Stimulated activated CD8-positive, alpha-beta memory T cell treated with anti-CD3 and anti-CD28 coated beads, Interleukin-4, amount 100 ng/mL, for 1 hour (primary cell): ENCODE measurements around the gene CLIC5.
A peak's percentile ranks its signal among the peaks of the same experiment; 100 is the strongest.

ENCODE experiments used
- DNase-seq, 2 donors: peaks; one replicate each; pipeline ENCODE4 v3.0.0-alpha.2; 2020; ENCODE audit warnings: low read depth in 2 of 2, low spot score in 1 of 2

Gene CLIC5

DNA sequence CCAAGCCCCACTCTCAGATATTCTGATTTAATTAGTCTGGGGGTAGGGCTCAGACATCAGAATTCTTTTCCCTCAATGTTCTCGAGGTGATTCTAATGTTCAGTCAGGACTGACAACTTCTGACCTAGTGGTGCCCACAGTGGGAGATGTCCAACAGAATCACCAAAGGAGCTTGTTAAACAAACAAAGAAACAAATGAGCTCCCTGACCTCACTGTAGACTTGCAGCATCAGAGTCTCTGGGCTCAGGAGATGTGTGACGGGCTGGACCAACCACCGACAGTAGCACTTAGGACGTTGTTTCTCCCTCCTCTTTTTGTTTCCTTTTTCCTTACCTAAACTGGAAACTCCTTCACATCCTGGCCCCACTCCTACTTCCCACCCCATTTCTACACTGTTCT is 49.3 kb downstream of the CLIC5 start:
- DNase-seq = no peak

DNA sequence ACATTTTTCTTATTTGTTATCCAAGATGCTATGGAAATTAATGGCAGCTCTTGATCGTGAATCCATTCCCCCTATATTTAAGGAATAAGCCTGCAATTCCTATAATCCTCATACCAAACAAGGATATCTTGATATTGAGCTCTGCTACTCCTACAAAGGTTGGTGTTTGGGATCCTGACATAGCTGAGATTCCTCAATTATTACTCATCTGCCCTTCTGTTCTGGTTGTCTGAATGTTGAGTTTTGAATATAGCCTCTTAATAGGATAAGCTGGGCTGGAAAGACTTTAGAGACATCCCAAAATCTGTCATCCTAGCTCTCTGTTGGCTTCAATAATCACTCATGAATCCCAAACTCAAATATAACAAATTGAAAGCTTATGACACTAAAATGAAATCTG is 49.9 kb downstream of the CLIC5 start:
- DNase-seq = no peak

DNA sequence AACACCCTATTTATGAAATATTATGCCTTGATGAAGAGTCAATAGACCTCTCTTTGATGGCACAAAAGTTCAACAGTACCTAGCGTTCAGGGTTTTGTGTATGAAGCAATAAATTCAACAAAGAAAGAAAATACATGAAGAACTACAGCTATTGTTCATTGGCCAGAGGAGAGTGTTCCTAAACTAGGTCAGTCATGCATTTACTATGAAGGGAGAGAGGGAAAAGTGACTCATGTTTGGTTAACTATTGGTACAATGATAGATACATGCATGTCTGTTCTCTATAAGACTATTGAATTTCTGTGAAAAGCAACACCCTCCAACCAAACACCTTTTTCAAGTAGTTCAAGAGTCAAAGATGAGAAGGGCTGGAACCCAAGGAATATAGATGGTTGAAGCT is 50.7 kb downstream of the CLIC5 start:
- DNase-seq = no peak

DNA sequence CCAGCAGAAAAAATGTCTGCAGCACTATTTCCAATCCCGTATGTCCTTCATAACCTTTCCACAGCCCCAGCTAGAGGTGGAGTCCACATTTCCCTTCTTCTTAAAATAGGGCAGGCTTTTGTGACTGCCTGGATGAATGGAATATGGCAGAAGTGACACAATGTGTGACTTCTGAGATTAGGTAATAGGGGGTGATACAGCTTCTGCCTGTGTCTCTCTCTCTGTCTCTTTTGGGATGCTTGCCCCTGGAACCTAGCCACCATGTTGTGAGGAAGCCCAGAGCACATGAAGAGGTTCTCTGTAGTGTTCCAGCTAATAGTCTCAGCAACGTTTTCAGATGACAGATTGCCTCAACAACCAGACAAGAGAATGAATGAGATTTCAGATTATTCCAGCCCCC is 51.4 kb downstream of the CLIC5 start:
- DNase-seq = no peak

DNA sequence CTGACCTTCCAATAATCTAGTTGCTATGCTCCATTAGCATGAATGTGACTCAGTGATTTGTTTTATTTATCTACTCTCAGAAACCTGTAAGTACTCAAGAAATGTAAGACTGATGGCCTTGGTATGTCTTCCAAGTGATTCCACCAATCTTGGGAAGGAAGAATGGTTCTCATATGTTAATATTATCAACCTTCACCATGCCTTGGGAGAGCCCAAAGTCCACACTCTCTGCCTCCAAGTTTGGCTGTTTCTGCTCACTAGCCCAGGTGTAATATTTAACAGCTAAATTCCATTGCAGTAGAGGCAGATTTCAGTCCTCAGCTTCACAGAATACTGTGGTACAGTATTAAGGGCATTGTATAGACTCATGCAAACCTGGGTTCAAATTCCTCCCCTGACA is 51.8 kb downstream of the CLIC5 start:
- DNase-seq = no peak

DNA sequence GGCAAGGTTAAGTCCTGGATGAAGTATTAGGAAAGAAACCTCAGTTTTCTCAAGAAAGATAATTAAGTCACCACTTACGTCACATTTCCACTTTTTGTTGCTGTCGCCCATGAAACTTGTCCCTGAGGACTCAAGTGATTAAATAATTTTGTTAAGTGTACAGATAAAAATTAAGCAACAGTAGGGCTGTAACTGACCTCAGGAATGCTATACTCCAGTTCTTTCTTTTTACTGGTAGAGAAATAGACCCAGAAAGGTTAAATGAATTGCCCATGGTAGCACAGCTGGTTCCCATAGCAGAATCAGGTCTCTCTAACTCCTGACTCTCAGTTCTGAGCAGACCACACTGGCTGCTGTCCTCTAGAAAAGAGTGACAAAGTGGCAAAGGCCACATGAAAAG is 54.5 kb downstream of the CLIC5 start:
- no peak for DNase-seq

DNA sequence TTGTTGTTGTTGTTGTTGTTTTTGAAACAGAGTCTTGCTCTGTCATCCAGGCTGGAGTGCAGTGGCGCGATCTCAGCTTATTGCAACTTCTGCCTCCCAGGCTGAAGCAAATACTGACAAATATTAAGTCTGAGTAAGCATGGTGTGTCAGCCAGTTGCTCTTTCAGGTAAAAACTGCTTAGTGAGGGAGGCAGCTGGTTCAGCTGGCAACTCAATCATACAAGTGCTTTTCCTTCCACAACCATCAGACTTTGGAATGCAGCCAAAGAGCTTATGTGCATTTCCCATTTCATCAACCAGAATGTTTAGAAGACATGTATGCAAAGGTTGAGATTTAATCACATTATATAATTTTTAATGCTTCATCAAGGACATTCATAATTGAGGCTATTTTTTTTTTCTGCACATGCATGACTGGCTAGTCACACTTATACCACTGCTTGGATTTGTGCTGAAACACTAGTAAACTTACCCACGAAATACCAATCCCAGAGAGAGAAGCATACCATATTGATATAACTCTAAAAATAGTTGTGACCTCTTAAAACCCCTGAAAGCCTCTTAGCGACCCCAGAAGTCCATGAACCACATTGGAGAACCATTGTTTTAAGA is 56.0 kb downstream of the CLIC5 start:
- no peak for DNase-seq

DNA sequence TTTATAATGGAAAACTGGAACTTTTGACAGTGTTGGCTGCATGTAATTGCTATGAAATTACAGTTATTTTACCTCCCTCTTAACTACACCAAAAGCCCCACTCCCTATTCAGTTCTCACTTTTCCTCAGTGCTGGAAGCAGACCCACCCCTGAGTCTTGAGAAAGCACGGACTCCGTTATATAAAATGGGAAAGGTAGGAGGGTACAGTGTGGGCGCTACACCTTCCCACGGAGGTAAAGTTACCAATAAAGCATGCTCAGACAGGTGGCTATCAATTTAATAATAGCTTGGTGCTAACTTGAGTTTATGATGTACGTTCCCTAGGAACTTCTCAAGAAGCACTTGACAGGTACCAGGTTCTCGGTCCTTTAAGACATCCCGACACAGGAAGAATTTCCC is 59.0 kb downstream of the CLIC5 start:
- DNase-seq = no peak

DNA sequence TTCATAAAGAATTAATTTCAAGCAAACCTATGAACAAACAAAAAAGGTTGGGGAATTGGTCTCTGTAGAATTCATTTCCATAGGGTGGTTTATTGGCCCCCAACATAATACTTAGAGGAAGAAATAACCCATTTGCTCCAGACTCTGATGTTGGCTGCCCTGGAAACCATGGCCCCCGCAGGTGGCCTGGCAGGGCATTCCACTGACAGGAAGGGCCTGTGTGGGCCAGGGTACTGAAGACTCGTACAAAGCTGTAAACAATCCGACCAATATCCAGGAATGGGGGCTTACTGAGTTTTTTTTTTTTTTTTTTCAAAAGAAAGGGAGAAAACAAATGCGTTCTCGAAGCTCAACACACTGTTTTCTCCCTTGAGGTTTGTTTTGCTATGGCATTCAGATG is 59.5 kb downstream of the CLIC5 start:
- DNase-seq = no peak

DNA sequence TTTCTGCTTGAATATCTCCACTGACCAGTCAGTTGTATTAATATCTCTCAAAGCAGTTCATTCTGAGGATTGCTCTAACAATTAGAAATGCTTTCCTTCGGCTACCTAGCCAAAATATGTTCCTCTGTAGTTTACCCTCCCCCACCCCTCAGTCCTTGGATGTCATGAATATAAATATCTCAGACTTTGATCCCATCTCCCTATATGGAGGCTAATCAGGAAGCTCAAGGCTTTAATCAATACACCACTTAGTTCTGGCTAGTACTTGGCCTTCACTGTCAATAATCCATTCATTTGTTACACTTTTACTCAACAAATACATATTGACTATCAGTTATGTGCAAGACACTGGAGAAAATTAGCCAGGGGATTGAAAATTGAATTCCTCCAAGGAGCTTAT is 60.1 kb downstream of the CLIC5 start:
- no peak for DNase-seq

DNA sequence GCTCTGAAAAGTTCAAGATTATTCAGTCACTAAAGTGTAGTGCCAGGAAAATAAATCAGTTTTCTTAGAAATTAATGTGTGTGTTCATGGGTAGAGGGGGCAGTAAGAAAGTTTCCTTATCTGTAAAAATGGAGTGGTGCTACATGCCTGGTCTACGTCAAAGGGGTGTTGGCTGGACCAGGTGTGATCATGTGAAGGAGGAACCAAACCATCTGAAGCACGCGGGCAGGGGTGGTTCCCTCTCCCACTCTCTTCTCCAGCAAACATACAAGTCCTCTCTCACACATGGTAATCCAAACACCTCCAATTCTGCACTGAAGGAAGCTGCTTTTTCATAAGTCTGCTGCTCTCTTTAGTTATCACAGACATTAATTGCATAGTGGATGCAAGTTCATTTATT is 63.1 kb downstream of the CLIC5 start:
- DNase-seq = no peak

DNA sequence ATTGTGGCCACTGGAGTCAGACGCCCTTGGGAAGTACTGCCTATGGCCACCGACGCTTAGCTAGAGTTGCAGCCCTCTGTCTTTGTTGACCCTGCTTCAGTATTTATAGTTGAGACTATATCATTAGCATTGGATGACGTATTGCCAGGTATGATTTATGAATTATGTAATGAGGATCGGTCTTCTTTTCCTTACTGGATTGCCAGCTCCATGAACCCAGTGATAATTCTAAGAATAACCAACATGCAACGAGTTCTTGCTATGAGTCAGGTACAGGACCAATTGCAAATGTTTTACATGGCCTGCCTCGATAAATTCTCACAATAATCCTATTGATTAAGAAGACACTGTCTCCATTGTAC is 63.5 kb downstream of the CLIC5 start:
- DNase-seq = no peak

DNA sequence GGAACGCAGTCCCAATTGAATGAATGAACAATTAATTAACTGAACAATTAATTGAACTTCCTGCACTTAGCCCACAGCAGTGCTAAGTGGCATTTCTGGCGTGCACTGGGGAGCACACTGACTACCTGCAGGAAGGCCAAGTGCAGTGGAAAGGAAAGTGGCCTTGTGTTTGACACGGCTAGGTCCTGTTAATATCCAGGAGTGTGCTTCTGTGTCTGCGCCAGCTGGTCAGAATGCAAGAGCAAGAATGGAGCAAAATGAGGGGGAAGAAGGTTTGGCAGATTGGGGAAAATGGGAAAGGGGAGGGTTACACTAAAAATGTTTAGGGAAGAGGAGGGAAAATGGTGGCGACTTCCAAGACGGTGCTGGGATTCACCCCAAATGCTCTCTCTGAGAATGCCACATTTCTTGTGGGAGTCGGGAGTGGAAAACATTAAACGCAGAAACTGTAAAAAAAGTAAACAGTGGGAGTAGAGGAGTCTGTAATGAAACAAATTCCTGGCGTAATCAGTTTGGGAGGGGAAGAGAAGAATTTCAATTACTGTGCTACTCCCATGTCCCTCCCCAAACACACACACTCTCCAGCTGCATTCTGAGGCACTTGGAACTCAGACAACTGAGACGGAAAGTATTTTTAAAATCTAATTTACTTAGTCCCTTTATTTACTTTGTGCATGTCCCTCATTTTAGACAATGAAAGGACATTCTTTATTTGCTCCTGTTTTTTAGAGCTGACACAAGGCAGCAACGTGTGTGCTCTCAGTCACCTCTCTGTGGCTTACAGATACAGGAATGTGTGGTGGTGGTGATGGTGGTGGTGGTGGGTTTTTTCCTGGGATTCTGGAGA is 64.1 kb downstream of the CLIC5 start:
- DNase-seq = no peak

DNA sequence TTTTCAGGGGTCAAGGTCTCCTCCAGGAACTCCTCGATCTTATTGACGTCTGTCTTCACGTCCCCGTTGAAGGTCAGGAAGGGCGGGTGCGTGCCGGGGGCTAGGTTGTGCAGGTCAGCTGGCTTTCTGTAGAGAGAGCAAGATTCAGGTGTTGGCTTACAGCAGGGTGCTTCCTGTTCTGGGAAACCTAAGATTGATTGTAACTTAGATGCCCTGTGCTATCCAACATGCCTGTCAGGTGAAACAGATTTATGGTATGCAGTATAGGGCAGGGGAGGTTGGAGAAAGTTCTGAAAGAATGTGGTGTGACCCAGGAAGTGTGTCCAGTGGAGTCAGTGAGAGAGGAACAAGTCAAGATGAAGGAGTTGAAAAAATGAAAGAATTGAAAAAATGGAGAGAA is 66.4 kb downstream of the CLIC5 start:
- no peak for DNase-seq

DNA sequence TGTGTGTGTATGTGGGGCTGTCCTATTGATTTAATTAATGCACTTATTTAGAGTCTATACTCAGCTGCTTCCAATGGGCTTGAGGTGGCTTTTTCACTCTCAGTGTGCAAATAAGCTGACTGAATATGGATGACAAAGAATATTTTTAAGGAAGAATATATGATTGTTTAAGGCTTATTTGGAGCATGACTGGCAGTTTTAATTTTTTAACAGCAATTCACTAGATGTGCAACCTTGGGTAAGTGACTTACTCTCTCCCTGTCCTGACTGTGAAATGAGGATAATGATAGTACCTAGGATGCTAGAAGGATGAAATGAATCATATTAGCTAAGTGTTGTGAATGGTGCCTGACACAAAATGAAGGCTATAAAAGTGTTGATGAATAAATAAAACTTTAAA is 67.9 kb downstream of the CLIC5 start:
- DNase-seq = no peak

DNA sequence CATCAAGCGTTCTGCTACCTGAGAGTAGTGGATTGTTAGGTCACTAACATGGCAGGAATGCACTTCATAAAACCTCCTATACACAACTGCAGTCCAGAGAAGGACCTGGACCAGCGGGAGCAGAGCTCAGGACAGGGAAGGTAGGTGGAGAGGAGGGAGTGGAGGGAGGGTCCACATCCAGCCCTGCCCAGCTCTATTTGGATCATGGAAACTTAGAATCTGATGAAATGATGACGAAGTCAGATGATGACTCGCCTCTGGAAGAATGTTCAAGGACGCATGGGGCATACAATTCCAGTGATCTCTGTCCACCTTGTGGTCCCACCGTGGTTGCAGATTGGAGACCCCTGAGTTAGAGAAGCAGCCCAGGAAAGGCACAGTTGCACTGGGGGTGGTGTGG is 68.8 kb downstream of the CLIC5 start:
- no peak for DNase-seq

DNA sequence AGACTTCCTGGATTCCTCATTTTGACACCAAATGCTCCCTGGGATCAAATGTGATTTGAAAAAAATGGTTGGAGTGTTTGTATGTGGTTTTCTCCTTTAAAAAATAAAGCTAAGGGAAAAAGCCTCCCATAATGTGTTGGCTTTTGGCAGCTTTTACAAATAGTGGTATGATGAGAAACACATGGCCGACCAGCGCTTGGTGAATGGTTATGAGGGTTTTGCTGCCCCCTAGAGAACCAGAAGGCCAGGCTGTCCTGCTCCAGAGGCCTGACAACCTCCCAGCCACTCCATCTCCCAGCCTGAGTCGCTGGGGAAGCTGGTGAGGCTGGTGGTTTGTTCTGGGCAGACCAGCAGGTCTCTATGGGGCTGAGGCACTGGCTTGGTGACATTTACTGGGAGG is 69.3 kb downstream of the CLIC5 start:
- no peak for DNase-seq

DNA sequence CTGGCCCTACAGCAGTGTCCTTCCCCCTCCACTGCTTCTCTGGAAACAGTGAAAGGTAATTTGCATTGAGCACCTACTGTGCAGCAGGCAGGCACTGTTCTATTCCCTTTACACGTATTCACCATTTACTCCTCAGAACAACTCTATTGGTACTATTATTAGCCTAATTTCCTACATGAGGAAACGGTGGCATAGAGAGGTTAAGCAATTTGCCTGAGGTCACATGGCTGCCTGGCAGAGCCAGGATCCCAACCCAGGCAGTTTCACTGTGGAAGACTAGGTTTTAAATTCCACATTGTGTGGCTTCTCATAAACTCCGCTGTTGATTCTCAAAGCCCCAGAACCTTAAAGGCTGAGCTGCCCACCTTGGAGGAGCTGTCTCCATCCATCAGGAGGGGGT is 72.7 kb downstream of the CLIC5 start:
- DNase-seq = no peak

DNA sequence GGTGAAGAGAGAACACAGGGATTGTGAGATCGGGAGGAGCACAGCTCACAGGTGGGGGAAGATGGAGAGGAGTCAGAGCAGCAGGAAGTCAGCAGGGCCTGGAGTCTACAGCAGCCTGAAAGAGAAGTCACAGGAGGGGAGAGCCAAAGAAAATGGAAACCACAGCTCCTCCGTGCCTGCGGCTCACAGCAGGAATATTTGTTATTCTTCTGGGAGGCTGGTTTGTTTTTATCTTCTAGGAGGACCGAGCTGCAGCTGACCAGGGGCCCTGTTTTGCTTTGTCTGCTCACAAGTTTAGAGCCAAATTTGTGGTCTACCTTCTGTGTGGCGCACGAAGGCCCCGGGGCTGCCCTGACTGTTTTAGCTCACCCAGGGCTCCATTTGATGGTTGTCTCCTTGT is 81.8 kb downstream of the CLIC5 start:
- no peak for DNase-seq

DNA sequence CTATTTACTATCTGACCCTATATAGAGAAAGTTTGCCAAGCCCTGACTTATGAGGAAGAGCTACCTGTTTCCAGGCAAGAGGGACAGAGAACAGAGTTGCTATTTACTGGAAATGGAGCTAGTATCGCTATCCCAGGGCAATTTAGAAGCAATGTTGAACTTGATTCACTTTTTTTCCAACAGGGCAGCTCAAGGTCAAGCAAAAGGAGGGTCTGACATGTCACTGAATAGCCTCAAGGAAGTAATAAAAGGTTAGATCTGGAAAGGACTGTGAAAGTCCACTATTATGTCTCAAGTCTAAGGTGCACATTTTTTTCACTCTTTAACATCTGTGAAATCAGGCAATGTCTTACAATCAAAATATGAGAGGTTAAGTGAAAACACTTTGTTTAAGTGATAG is 84.4 kb downstream of the CLIC5 start:
- DNase-seq = no peak

DNA sequence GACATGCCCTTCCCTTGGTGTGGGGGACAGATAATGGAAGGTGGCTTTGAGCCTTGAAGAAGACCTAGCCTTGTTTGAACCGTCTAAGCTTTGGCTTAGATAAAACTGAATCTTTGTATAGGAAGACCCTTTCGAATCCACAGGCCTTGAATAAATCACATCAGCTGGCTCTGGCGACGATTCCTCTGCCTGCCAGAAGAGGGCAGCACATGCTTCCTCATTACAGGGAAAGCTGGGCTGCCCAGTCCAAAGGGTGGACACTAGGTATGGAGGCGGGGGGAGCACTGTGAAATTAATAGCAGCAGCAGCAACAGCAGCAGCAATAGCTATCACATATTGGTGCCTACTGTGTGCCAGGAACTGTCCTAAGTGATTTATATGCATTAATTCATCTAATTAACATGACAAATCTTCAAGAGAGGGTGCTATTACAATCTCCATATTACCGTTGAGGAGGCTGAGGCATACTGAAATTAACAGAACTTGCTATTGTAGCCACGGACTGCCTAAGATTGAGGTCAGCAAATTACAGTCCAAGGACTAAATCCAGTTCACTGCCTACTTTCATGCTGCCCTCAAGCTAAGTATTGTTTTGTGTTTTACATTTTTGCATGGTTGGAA is 85.1 kb downstream of the CLIC5 start:
- DNase-seq = peak; percentile 17 to 19

DNA sequence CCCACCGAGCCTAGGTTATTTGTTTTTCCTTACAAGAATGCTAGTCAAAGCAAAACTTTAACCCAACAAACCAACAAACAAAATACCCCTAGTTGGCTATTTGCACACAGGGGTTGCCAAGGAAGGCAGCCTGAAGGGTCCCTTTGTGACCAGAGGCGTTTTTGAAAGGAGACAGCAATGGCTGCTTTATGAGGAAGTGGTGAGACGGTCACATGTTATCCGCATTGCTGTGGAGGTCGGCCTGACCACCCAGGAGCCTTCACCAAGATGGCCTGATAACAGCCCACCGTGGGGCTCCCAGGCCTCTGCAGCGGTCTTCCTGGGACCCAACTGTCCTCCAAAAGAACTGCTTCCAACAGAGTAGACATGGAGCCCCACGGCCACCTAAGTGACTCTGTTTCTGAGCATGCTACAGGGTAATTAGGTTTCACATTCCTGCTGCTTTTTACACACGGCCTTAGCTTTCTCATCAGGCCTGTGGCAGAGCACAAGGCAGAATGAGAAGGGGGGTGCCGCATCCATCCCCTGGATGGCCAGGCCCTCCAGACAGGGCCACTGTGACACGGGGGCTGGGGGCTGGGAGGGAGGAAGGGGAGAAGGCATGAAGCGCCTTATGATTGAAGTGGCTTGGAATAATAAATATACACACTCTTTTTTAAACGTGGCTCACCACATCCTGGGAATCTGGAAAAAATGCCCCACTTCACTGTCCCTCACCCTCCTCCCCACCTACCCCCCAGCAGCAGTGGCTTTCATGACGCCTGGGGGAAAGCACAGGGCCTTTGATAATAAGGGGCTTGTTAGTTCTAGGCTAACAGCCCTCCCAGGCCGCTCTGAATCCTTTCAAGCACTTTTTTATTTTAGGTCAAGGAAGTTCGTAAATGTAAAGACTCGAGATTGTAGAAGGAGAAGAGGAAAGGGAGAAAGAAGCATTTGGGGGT is 86.0 kb downstream of the CLIC5 start:
- no peak for DNase-seq
